PFSK-1 (cell line): ENCODE measurements around the gene CHRNA9.

Source experiments
- FOXP2 ChIP-seq: optimal IDR thresholded peaks from 2 replicates; pipeline ENCODE3; 2011; ENCODE audit warnings: borderline replicate concordance, control low read depth, inconsistent platforms; ENCODE audit not compliant: insufficient read depth; ENCODE audit errors: extremely low read length, extremely low read depth
- POLR2AphosphoS5 ChIP-seq: IDR thresholded peaks from 2 replicates; pipeline ENCODE4 v1.6.1; 2012; ENCODE audit warnings: low read depth, mild to moderate bottlenecking, control low read depth, low read length, moderate library complexity
- SIN3A ChIP-seq: IDR thresholded peaks from 2 replicates; pipeline ENCODE4 v1.6.1; 2012; ENCODE audit warnings: mild to moderate bottlenecking, low read length, moderate library complexity, borderline replicate concordance; ENCODE audit not compliant: insufficient read depth
- TAF1 ChIP-seq: IDR thresholded peaks from 2 replicates; pipeline ENCODE4 v1.6.1; 2012; ENCODE audit warnings: low read length, control low read depth, borderline replicate concordance; ENCODE audit not compliant: insufficient read depth
- TF ChIP-seq, protein P1 (sequence below), 2 experiments: IDR thresholded peaks; 2 replicates each; pipeline versions ENCODE4 v1.6.1 to v1.8.0; 2011 to 2012; ENCODE audit warnings: low read depth in 2 of 2, low read length in 2 of 2, control low read depth in 1 of 2, inconsistent platforms in 1 of 2, mild to moderate bottlenecking in 1 of 2, moderate library complexity in 1 of 2; ENCODE audit not compliant: insufficient read depth in 1 of 2

The CHRNA9 gene

DNA sequence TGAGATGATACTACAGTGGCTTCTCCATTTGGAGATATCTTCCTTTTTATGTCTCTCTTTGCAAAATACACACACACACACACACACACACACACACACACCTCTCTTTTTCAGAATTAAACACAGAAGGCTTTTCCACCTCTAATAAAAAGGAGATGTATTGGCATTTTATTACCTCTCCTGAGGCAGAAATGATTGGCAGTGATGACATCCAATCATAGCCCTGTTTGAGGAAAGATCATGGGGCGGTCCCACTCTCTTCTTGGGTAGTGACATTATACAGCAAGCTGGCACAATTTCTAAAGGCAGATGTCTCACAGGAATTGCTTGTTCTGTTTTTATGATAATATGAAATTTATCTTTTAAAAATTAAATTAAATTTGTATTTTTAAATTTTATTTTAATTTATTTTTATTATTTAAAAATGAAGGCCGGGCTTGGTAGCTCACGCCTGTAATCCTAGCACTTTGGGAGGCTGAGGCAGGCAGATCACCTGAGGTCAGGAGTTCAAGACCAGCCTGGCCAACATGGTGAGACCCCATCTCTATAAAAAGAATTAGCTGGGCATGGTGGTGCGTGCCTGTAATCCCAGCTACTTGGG is 15.6 kb downstream of the CHRNA9 start:
- no peak for TF ChIP-seq FOXP2
- no peak for TF ChIP-seq SIN3A
- no peak for TF ChIP-seq TAF1
- TF ChIP-seq POLR2AphosphoS5: no peak
- TF ChIP-seq, protein P1, sequence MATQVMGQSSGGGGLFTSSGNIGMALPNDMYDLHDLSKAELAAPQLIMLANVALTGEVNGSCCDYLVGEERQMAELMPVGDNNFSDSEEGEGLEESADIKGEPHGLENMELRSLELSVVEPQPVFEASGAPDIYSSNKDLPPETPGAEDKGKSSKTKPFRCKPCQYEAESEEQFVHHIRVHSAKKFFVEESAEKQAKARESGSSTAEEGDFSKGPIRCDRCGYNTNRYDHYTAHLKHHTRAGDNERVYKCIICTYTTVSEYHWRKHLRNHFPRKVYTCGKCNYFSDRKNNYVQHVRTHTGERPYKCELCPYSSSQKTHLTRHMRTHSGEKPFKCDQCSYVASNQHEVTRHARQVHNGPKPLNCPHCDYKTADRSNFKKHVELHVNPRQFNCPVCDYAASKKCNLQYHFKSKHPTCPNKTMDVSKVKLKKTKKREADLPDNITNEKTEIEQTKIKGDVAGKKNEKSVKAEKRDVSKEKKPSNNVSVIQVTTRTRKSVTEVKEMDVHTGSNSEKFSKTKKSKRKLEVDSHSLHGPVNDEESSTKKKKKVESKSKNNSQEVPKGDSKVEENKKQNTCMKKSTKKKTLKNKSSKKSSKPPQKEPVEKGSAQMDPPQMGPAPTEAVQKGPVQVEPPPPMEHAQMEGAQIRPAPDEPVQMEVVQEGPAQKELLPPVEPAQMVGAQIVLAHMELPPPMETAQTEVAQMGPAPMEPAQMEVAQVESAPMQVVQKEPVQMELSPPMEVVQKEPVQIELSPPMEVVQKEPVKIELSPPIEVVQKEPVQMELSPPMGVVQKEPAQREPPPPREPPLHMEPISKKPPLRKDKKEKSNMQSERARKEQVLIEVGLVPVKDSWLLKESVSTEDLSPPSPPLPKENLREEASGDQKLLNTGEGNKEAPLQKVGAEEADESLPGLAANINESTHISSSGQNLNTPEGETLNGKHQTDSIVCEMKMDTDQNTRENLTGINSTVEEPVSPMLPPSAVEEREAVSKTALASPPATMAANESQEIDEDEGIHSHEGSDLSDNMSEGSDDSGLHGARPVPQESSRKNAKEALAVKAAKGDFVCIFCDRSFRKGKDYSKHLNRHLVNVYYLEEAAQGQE (IDR thresholded peaks at IDR 0.05; ENCODE audit: insufficient read depth in 1 of 2, low read depth in 2 of 2, low read length in 2 of 2): no peak

DNA sequence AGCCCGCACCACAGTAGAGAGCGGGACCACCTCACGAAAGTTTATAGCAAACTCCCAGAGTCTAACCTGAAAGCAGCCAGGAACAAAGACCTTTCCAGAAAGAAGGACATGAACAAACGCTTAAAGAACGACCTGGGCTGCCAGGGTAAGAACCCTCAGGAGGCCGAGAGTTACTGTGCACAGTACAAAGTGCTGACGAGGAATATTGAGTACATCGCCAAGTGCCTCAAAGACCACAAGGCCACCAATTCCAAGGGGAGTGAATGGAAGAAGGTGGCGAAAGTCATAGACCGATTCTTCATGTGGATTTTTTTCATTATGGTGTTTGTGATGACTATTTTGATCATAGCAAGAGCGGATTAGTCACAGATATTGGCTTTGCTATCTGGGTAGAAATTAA is 19.0 kb downstream of the CHRNA9 start:
- TF ChIP-seq FOXP2 (no peak), TAF1 (no peak), SIN3A (no peak), POLR2AphosphoS5 (no peak)
- TF ChIP-seq, protein P1 (IDR thresholded peaks at IDR 0.05; ENCODE audit: insufficient read depth in 1 of 2, low read depth in 2 of 2, low read length in 2 of 2): no peak

DNA sequence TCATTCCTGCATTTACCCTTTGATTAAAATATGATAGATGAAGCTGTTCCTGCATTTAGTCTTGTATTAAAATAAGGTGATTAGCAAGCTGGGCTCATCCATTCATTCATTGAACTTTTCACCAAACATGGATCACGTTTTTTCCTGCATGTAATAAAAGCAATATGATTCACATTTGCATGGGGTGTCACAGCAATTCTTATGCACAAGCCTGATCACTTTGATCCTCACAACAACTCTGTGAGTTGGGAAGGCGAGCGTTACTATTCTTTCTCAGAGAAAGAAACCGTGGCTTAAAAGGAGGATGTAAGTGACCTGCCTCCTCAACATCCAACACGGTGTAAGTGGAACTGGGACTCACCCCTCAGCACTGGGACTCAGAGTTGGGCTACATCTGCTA is 20.0 kb downstream of the CHRNA9 start:
- no peak for TF ChIP-seq SIN3A
- TF ChIP-seq POLR2AphosphoS5: no peak; the same call in 1 of the 2 replicates
- TF ChIP-seq TAF1: no peak
- TF ChIP-seq, protein P1 (IDR thresholded peaks at IDR 0.05; ENCODE audit: insufficient read depth in 1 of 2, low read depth in 2 of 2, low read length in 2 of 2): no peak
- no peak for TF ChIP-seq FOXP2

DNA sequence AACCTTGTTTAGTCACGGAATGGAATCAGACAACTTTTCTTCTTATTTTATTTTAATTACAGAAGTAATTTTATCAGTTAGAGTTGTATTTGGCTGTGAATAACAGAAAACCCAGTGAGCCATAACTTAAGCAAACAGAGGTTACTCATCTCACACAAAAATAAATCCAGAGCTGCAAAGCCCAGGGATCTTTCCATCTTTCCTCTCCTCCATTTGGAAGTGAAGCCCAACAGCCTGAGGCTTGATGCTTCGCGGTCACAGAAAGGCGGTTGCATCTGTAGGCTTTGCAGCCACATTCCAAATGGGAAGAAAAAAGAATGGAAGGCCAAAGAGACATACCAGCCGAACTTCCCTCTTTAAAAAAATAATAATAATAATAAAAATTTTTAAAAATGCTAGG is 22.6 kb downstream of the CHRNA9 start:
- TF ChIP-seq TAF1: no peak

DNA sequence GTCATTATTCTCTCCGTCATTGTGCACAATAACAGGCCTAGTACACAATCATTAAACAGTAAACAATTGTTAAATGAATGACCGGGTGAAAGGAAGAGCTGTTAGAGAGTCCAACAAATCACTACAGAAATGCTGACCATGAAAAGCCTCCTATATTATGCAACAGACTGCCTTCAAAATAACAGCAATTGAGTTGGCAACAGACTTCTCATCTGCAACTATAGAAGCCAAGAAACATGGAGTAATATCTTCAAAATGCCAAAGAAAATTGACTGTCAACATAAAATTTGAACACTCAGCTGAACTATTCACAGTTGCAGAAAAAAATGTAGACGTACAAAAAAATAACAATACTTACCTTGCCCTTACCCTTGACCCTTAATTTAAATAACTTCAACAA is 26.2 kb downstream of the CHRNA9 start:
- no peak for TF ChIP-seq TAF1
- no peak for TF ChIP-seq SIN3A
- TF ChIP-seq POLR2AphosphoS5: no peak
- TF ChIP-seq FOXP2: no peak
- TF ChIP-seq, protein P1 (IDR thresholded peaks at IDR 0.05; ENCODE audit: insufficient read depth in 1 of 2, low read depth in 2 of 2, low read length in 2 of 2): no peak
